ENCODE results near the gene NIPAL1.

GRCh38 chr4:48073567-48074103 lies 57.1 kb downstream of the NIPAL1 start:
- TF ChIP-seq CTCF (conservative IDR thresholded peaks at IDR 0.05; ENCODE audit: low read length), result no peak
- no peak for TF ChIP-seq EZH2phosphoT487 (IDR thresholded peaks at IDR 0.05; ENCODE audit: borderline replicate concordance)

All from Loucy (cell line).